ENCODE results near the gene ACTA2.

The ACTA2 gene

GRCh38 chr10:88889559-88890337 is 62.8 kb downstream of the ACTA2 start:
- ATAC-seq, result no peak
- no peak for TF ChIP-seq GLIS3 (CRISPR knock-in tag; IDR thresholded peaks at IDR 0.05)
- no peak for TF ChIP-seq CSDC2 (CRISPR knock-in tag; IDR thresholded peaks at IDR 0.05)
- TF ChIP-seq CREB5 (CRISPR knock-in tag; IDR thresholded peaks at IDR 0.05; ENCODE audit: low read depth), result no peak
- no peak for TF ChIP-seq PATZ1 (CRISPR knock-in tag; IDR thresholded peaks at IDR 0.05; ENCODE audit: borderline replicate concordance)
- TF ChIP-seq POU6F1 (CRISPR knock-in tag; IDR thresholded peaks at IDR 0.05; ENCODE audit: borderline replicate concordance, low read depth), result no peak
- TF ChIP-seq TOX (CRISPR knock-in tag; IDR thresholded peaks at IDR 0.05; ENCODE audit: borderline replicate concordance), result no peak
- no peak for TF ChIP-seq RARB (CRISPR knock-in tag; IDR thresholded peaks at IDR 0.05)

- no peak for ATAC-seq
- TF ChIP-seq ZNF565 (CRISPR knock-in tag; conservative IDR thresholded peaks at IDR 0.05; ENCODE audit: low read depth) (no peak), ZNF8 (CRISPR knock-in tag; IDR thresholded peaks at IDR 0.05) (no peak), ARNTL (CRISPR knock-in tag; IDR thresholded peaks at IDR 0.05; ENCODE audit: borderline replicate concordance, low read depth) (no peak), ESRRG (CRISPR knock-in tag; IDR thresholded peaks at IDR 0.05) (no peak), TOX (CRISPR knock-in tag; IDR thresholded peaks at IDR 0.05; ENCODE audit: borderline replicate concordance) (no peak), CREB5 (CRISPR knock-in tag; IDR thresholded peaks at IDR 0.05; ENCODE audit: low read depth) (no peak), TSHZ2 (CRISPR knock-in tag; IDR thresholded peaks at IDR 0.05) (no peak), ZC3H10 (CRISPR knock-in tag; IDR thresholded peaks at IDR 0.05) (no peak), GLIS3 (CRISPR knock-in tag; IDR thresholded peaks at IDR 0.05) (no peak), ISL1 (CRISPR knock-in tag; IDR thresholded peaks at IDR 0.05) (no peak), TCF4 (CRISPR knock-in tag; IDR thresholded peaks at IDR 0.05; ENCODE audit: borderline replicate concordance) (no peak), POU6F1 (CRISPR knock-in tag; IDR thresholded peaks at IDR 0.05; ENCODE audit: borderline replicate concordance, low read depth) (no peak), ZNF70 (CRISPR knock-in tag; IDR thresholded peaks at IDR 0.05) (no peak), CSDC2 (CRISPR knock-in tag; IDR thresholded peaks at IDR 0.05) (no peak), CSRNP3 (CRISPR knock-in tag; IDR thresholded peaks at IDR 0.05) (no peak), SNAI2 (CRISPR knock-in tag; IDR thresholded peaks at IDR 0.05) (no peak), RARB (CRISPR knock-in tag; IDR thresholded peaks at IDR 0.05) (no peak)
These were observed 63.6 kb downstream of the ACTA2 start for GRCh38 chr10:88888810-88889445.

Measured in SK-N-SH treated with all-trans-retinoic acid at 6 μM for 48 hours (cell line).